Caco-2 (cell line): Measurements from ENCODE around the gene CPM. TPM values are rescaled to one million over a fixed set of nuclear protein-coding genes. Genes with fewer than 3 reads are reported as not detected.

Experiments
- BruUV-seq: library from RNA; stranded (reverse); fragments of 400-500 nt; replicated peaks from 2 replicates; lab custom pipeline; 2021; lab: Mats Ljungman, UMichigan
- CTCF ChIA-PET: fragments of 300-600 bp; sonication (Branson Sonifier 250); formaldehyde crosslinking; loops from one replicate; lab custom pipeline; 2022; ENCODE audit warnings: antibody characterized with exemption; lab: Charles Lee
- POLR2A ChIA-PET: fragments of 300-600 bp; sonication (Branson Sonifier 250); formaldehyde crosslinking; loops from one replicate; lab custom pipeline; 2022; ENCODE audit warnings: antibody characterized with exemption; lab: Charles Lee
- DNase-seq, 2 experiments: peaks; one replicate each; pipeline versions ENCODE4 v3.0.0 to v3.0.0-alpha.2; 2020 to 2022
- H3K27me3 ChIP-seq: replicated peaks from 2 replicates; pipeline ENCODE4 v1.6.0; 2011; ENCODE audit warnings: low read length; ENCODE audit not compliant: control insufficient read depth, insufficient read depth
- H3K36me3 ChIP-seq: 2 replicates; pipeline ENCODE4 v1.5.1; 2011; ENCODE audit warnings: low read length; ENCODE audit not compliant: control insufficient read depth, insufficient read depth
- H3K4me1 ChIP-seq: fragments of 250-450 bp; sonication (Bioruptor Pico); 2 replicates; pipeline ENCODE4 v1.5.1; 2020; ENCODE audit warnings: mild to moderate bottlenecking
- H3K4me3 ChIP-seq: 2 replicates; pipeline ENCODE4 v1.5.1; 2011; ENCODE audit warnings: low read depth, mild to moderate bottlenecking, control low read depth, low read length
- H3K9me3 ChIP-seq: fragments of 250-450 bp; sonication (Bioruptor Pico); 2 replicates; pipeline ENCODE4 v1.5.1; 2020; ENCODE audit warnings: mild to moderate bottlenecking, moderate library complexity
- H3K27ac Mint-ChIP-seq: one replicate; pipeline ENCODE4 v1.8.0; 2022; ENCODE audit warnings: mixed read lengths; ENCODE audit not compliant: unreplicated experiment
- H3K27me3 Mint-ChIP-seq: one replicate; pipeline ENCODE4 v1.8.0; 2022; ENCODE audit warnings: mixed read lengths; ENCODE audit not compliant: insufficient read depth, unreplicated experiment
- H3K36me3 Mint-ChIP-seq: one replicate; pipeline ENCODE4 v1.8.0; 2022; ENCODE audit warnings: mild to moderate bottlenecking, mixed read lengths; ENCODE audit not compliant: insufficient read depth, unreplicated experiment
- H3K4me1 Mint-ChIP-seq: one replicate; pipeline ENCODE4 v1.8.0; 2022; ENCODE audit warnings: low read depth, mixed read lengths; ENCODE audit not compliant: unreplicated experiment
- H3K4me3 Mint-ChIP-seq: one replicate; pipeline ENCODE4 v1.8.0; 2022; ENCODE audit warnings: mild to moderate bottlenecking, moderate library complexity, mixed read lengths; ENCODE audit not compliant: unreplicated experiment
- H3K9me3 Mint-ChIP-seq: one replicate; pipeline ENCODE4 v1.8.0; 2022; ENCODE audit warnings: mixed read lengths; ENCODE audit not compliant: unreplicated experiment
- CTCF ChIP-seq, 2 experiments: fragments of 200-600 bp in 1 of 2; IDR thresholded peaks; 1 replicate in 1 of 2; 2 replicates in 1 of 2; pipeline versions ENCODE4 v1.5.1 to v1.8.0; 2011 to 2022; ENCODE audit warnings: antibody characterized with exemption in 1 of 2, control low read depth in 1 of 2, inconsistent platforms in 1 of 2, low read depth in 1 of 2, low read length in 1 of 2, mild to moderate bottlenecking in 1 of 2, moderate library complexity in 1 of 2; ENCODE audit not compliant: insufficient read depth in 1 of 2, severe bottlenecking in 1 of 2, unreplicated experiment in 1 of 2
- intact Hi-C: fragments of 100-400 bp; cut with micrococcal nuclease; formaldehyde crosslinking; loops from one replicate; pipeline ENCODE4 v1.10.0; 2022; ENCODE audit not compliant: unreplicated experiment
- total RNA-seq: library from RNA; stranded (reverse); gene quantifications from 2 replicates; pipeline ENCODE4 v1.2.3, GENCODE V29; 2022

CPM gene
- total RNA-seq, 1 experiment from 2014 or later = 8.2 TPM

GRCh38 chr12:68958322-68958721 is 25.4 kb upstream of the CPM start:
- Histone ChIP-seq H3K9me3 (no peaks in the 10 kb centered on the region), H3K27me3 (no peaks in the 10 kb centered on the region), H3K36me3 (no peaks in the 10 kb centered on the region), H3K4me1 (peaks cover 12% of the 10 kb centered on the region), H3K4me3 (no peak overlapping the region)
- DNase-seq = no peak
- H3K4me1 Mint-ChIP-seq = peaks cover 12% of the 10 kb centered on the region
- no TSS peak for BruUV-seq
- no peak overlapping the region for H3K4me3 Mint-ChIP-seq
- peaks cover 18% of the 10 kb centered on the region for H3K9me3 Mint-ChIP-seq
- H3K27ac Mint-ChIP-seq = no peak overlapping the region
- H3K27me3 Mint-ChIP-seq = no peaks in the 10 kb centered on the region
- TF ChIP-seq CTCF (IDR thresholded peaks at IDR 0.05; ENCODE audit: insufficient read depth in 1 of 2, low read depth in 1 of 2, low read length in 1 of 2, severe bottlenecking in 1 of 2, unreplicated experiment in 1 of 2) = no peak
- intact Hi-C loops = no loop called here
- ChIA-PET CTCF (no interaction called here), POLR2A (no interaction called here)
- H3K36me3 Mint-ChIP-seq = peaks cover 7% of the 10 kb centered on the region

GRCh38 chr12:68957273-68957672 is 24.3 kb upstream of the CPM start:
- no TSS peak for BruUV-seq

GRCh38 chr12:68956466-68956865 is 23.5 kb upstream of the CPM start:
- Mint-ChIP-seq H3K4me3 (no peak overlapping the region), H3K36me3 (no peaks in the 10 kb centered on the region), H3K27ac (no peak overlapping the region), H3K4me1 (no peaks in the 10 kb centered on the region), H3K27me3 (no peaks in the 10 kb centered on the region), H3K9me3 (peaks cover 8% of the 10 kb centered on the region)
- no peaks in the 10 kb centered on the region for H3K36me3 ChIP-seq
- DNase-seq = no peak
- ChIA-PET CTCF (no interaction called here), POLR2A (no interaction called here)
- BruUV-seq = no TSS peak
- no peaks in the 10 kb centered on the region for H3K9me3 ChIP-seq
- H3K27me3 ChIP-seq = no peaks in the 10 kb centered on the region
- intact Hi-C loops = no loop called here
- H3K4me3 ChIP-seq = no peak overlapping the region
- TF ChIP-seq CTCF (IDR thresholded peaks at IDR 0.05; ENCODE audit: insufficient read depth in 1 of 2, low read depth in 1 of 2, low read length in 1 of 2, severe bottlenecking in 1 of 2, unreplicated experiment in 1 of 2) = no peak
- H3K4me1 ChIP-seq = no peaks in the 10 kb centered on the region

More at GRCh38 chr12:68957273-68957672, 24.3 kb upstream of the CPM start:
- Mint-ChIP-seq H3K4me3 (no peak overlapping the region), H3K27ac (no peak overlapping the region), H3K4me1 (peaks cover 2% of the 10 kb centered on the region), H3K36me3 (peaks cover 1% of the 10 kb centered on the region), H3K9me3 (peaks cover 8% of the 10 kb centered on the region), H3K27me3 (no peaks in the 10 kb centered on the region)
- Histone ChIP-seq H3K4me1 (peaks cover 2% of the 10 kb centered on the region; the same call in 1 of the 2 replicates), H3K36me3 (no peaks in the 10 kb centered on the region), H3K4me3 (no peak overlapping the region), H3K9me3 (no peaks in the 10 kb centered on the region), H3K27me3 (no peaks in the 10 kb centered on the region)
- no peak for TF ChIP-seq CTCF (IDR thresholded peaks at IDR 0.05; ENCODE audit: insufficient read depth in 1 of 2, low read depth in 1 of 2, low read length in 1 of 2, severe bottlenecking in 1 of 2, unreplicated experiment in 1 of 2)
- POLR2A ChIA-PET = no interaction called here
- CTCF ChIA-PET = no interaction called here
- intact Hi-C loops = no loop called here
- DNase-seq = no peak
